K562 (cell line): ENCODE measurements around the gene DBNL. TPM values are rescaled to one million over a fixed set of nuclear protein-coding genes. Genes with fewer than 3 reads are reported as not detected.
"Not testable (repeated sequence)": the region's sequence is repeated elsewhere in the genome, so short reads cannot be mapped to it uniquely, and the experiment has no call there.

Source experiments
- ATAC-seq: fragments of 200-7000 bp; cut with Tn5 transposase; 3 replicates; pipeline ENCODE4 v1.9.1; 2020; ENCODE audit warnings: moderate library complexity
- BruUV-seq: library from RNA; stranded (reverse); fragments of 400-500 nt; replicated peaks from 2 replicates; lab custom pipeline; 2021; lab: Mats Ljungman, UMichigan
- CTCF ChIA-PET: fragments of 300-600 bp; formaldehyde crosslinking; extraction: SDS; loops from one replicate; lab custom pipeline; 2021; ENCODE audit warnings: low intra/inter-chr PET ratio; lab: Yijun Ruan, JAX
- POLR2A ChIA-PET: fragments of 300-600, 350-650 bp; sonication (Branson Sonifier 250); formaldehyde crosslinking; extraction: SDS; loops from one replicate; lab custom pipeline; 2021; ENCODE audit warnings: antibody characterized with exemption, inconsistent platforms; lab: Yijun Ruan, JAX
- DNase-seq, 4 experiments: peaks; one replicate each; pipeline versions ENCODE4 v3.0.0 to v3.0.0-alpha.2; 2011 to 2018; ENCODE audit warnings: low spot score in 3 of 4, mixed read lengths in 3 of 4; ENCODE audit errors: extremely low read depth in 1 of 4
- FAIRE-seq: peaks from 2 replicates; lab custom pipeline; 2011; peaks lifted over from hg19 to GRCh38; lab: Jason Lieb, UNC
- H2AFZ ChIP-seq: 2 replicates; pipeline ENCODE4 v1.6.0; 2011; ENCODE audit warnings: low read depth, low read length, control low read depth, inconsistent platforms
- H3K27ac ChIP-seq: fragments of 200-600 bp; 3 replicates; pipeline ENCODE4 v1.8.0; 2011; ENCODE audit warnings: low read depth, mild to moderate bottlenecking, control low read depth, inconsistent platforms, low read length, moderate library complexity, mixed read lengths; ENCODE audit errors: extremely low read depth
- H3K27me3 ChIP-seq, 2 experiments: fragments of 300-600 bp in 1 of 2; 2 replicates in 1 of 2; 3 replicates in 1 of 2; pipeline versions ENCODE4 v1.6.0 to v1.8.0; 2011; ENCODE audit warnings: inconsistent platforms in 2 of 2, low read length in 2 of 2, mild to moderate bottlenecking in 1 of 2, mixed read lengths in 1 of 2, moderate library complexity in 1 of 2; ENCODE audit not compliant: control insufficient read depth in 2 of 2, insufficient read depth in 2 of 2
- H3K36me3 ChIP-seq: fragments of 300-600 bp; 3 replicates; pipeline ENCODE4 v1.8.0; 2011; ENCODE audit warnings: mild to moderate bottlenecking, low read length, inconsistent platforms; ENCODE audit not compliant: control insufficient read depth, insufficient read depth
- H3K4me1 ChIP-seq, 2 experiments: fragments of 200-600 bp in 1 of 2; replicated peaks in 1 of 2; 2 replicates in 1 of 2; 3 replicates in 1 of 2; pipeline versions ENCODE4 v1.5.1 to v1.8.0; 2011; ENCODE audit warnings: inconsistent platforms in 2 of 2, low read length in 2 of 2, mild to moderate bottlenecking in 1 of 2, mixed read lengths in 1 of 2, moderate library complexity in 1 of 2; ENCODE audit not compliant: control insufficient read depth in 2 of 2, insufficient read depth in 2 of 2
- H3K4me2 ChIP-seq: 2 replicates; pipeline ENCODE4 v1.6.1; 2011; ENCODE audit warnings: low read length, control low read depth, inconsistent platforms, mixed read lengths; ENCODE audit not compliant: insufficient read depth
- H3K4me3 ChIP-seq: fragments of 200-600 bp; sonication (generic), shearing (Covaris generic); 2 replicates; pipeline ENCODE4 v1.5.1; 2016; ENCODE audit warnings: control low read depth, inconsistent platforms
- H3K79me2 ChIP-seq: fragments of 200-600 bp; 3 replicates; pipeline ENCODE4 v1.8.0; 2011; ENCODE audit warnings: low read length, inconsistent platforms; ENCODE audit not compliant: control insufficient read depth, insufficient read depth
- H3K9ac ChIP-seq, 2 experiments: 2 replicates each; pipeline versions ENCODE4 v1.6.0 to v1.6.1; 2011; ENCODE audit warnings: low read depth in 2 of 2, low read length in 2 of 2, control low read depth in 1 of 2, inconsistent platforms in 1 of 2, mild to moderate bottlenecking in 1 of 2, mixed read lengths in 1 of 2; ENCODE audit not compliant: insufficient read depth in 1 of 2
- H3K9me1 ChIP-seq: one replicate; pipeline ENCODE4 v1.6.0; 2011; ENCODE audit warnings: inconsistent platforms, mild to moderate bottlenecking, low read length, moderate library complexity; ENCODE audit not compliant: control insufficient read depth, insufficient read depth
- H3K9me3 ChIP-seq: replicated peaks from 2 replicates; pipeline ENCODE4 v1.5.1; 2011; ENCODE audit warnings: low read depth, low read length, inconsistent platforms; ENCODE audit not compliant: control insufficient read depth, insufficient read depth
- H4K20me1 ChIP-seq: replicated peaks from 2 replicates; pipeline ENCODE4 v1.6.1; 2011; ENCODE audit warnings: low read length, inconsistent platforms, mixed read lengths; ENCODE audit not compliant: control insufficient read depth, insufficient read depth
- CTCF ChIP-seq, 3 experiments: IDR thresholded peaks in 2 of 3; conservative IDR thresholded peaks in 1 of 3; 2 replicates each; pipeline ENCODE4 v1.5.1; 2011 to 2012; ENCODE audit warnings: low read length in 3 of 3, mild to moderate bottlenecking in 3 of 3, control low read depth in 2 of 3, improper control_type of control experiment in 1 of 3, inconsistent platforms in 1 of 3, low read depth in 1 of 3, mixed read lengths in 1 of 3, moderate library complexity in 1 of 3; ENCODE audit not compliant: insufficient read depth in 2 of 3
- E2F6 ChIP-seq, 2 experiments: IDR thresholded peaks; 2 replicates each; pipeline ENCODE4 v1.6.1; 2011; ENCODE audit warnings: borderline replicate concordance in 1 of 2, control low read depth in 1 of 2, low read depth in 1 of 2, low read length in 1 of 2, mild to moderate bottlenecking in 1 of 2, mixed read lengths in 1 of 2, moderate library complexity in 1 of 2; ENCODE audit not compliant: insufficient read depth in 1 of 2, insufficient read length in 1 of 2, poor library complexity in 1 of 2, severe bottlenecking in 1 of 2; ENCODE audit errors: extremely low read depth in 1 of 2
- L3MBTL2 ChIP-seq: fragments of 450-650 bp; IDR thresholded peaks from 2 replicates; pipeline ENCODE4 v1.6.1; 2016; ENCODE audit warnings: mild to moderate bottlenecking, moderate library complexity
- NRF1 ChIP-seq, 2 experiments: fragments of 450-650 bp; IDR thresholded peaks in 1 of 2; conservative IDR thresholded peaks in 1 of 2; 2 replicates each; pipeline ENCODE4 v1.6.1; 2014; ENCODE audit warnings: mild to moderate bottlenecking in 2 of 2
- ZBTB33 ChIP-seq: sonication (generic); formaldehyde crosslinking; IDR thresholded peaks from 2 replicates; pipeline ENCODE4 v1.8.1; 2023; ENCODE audit warnings: mild to moderate bottlenecking, missing genetic modification reagents
- WGBS: fragments of 100-300 bp; shearing (Covaris generic); methylation state at CpG from one replicate; pipeline ENCODE4 v1.1.6; 2016; ENCODE audit warnings: low coverage, mixed read lengths; ENCODE audit not compliant: insufficient coverage; ENCODE audit errors: missing lambda C conversion rate; 5-methylcytosine and 5-hydroxymethylcytosine counted together
- in situ Hi-C: fragments of 300-500 bp; cut with MboI; formaldehyde crosslinking; loops from 4 replicates; pipeline ENCODE4 v1.15.0; 2018; ENCODE audit warnings: inconsistent platforms, mixed read lengths
- intact Hi-C: fragments of 100-400 bp; cut with micrococcal nuclease; formaldehyde crosslinking; loops from 2 replicates; pipeline ENCODE4 v1.14.2; 2022
- polyA plus RNA-seq, 8 experiments: library from polyadenylated mRNA; depleted of rRNA in 4 of 8; stranded (reverse) in 5 of 8; unstranded in 3 of 8; fragments of >200 nt; fragmentation: Nextera tagmentation in 2 of 8; fragmentation: Illumina TruSeq in 1 of 8; extraction: Ambion mirVana in 2 of 8; extraction: Trizol in 1 of 8; gene quantifications; 2 replicates each; pipeline versions ENCODE4 v1.2.1 to v1.2.3, GENCODE V29; 2011 to 2014; ENCODE audit warnings: inconsistent platforms in 1 of 8, missing spikeins in 1 of 8
- total RNA-seq, 7 experiments: library from RNA; depleted of rRNA in 6 of 7; stranded (reverse); fragments of >200 nt in 6 of 7; fragmentation: Illumina TruSeq in 2 of 7; extraction: Trizol in 2 of 7; gene quantifications; 2 replicates each; pipeline versions ENCODE4 v1.2.1 to v1.2.3, GENCODE V29; 2011 to 2021; ENCODE audit warnings: low replicate concordance in 1 of 7

Gene DBNL
- total and polyA plus RNA-seq, 9 of the 15 experiments (the other 6 are each of a cell fraction or from before 2014, with no cell fraction given): 1.9 to 65.1 (median 38.9) TPM

- peak overlapping the region; percentile 55; the same call in 1 of the 2 replicates for H2AFZ ChIP-seq
- CTCF ChIA-PET, H3K4me3 ChIP-seq, H3K27ac ChIP-seq, POLR2A ChIA-PET, H3K4me2 ChIP-seq, H3K9me3 ChIP-seq, H3K27me3 ChIP-seq, H3K36me3 ChIP-seq, ATAC-seq, intact Hi-C loops, BruUV-seq, in situ Hi-C loops, H3K79me2 ChIP-seq, DNase-seq, H3K9me1 ChIP-seq, FAIRE-seq, H4K20me1 ChIP-seq: not testable (repeated sequence)
- WGBS: 37% methylated on average over 13 of the region's 46 CpGs
- peak overlapping the region in 1 of 2 experiments; percentile 35; a peak in 1 of 4 replicates for H3K9ac ChIP-seq
- peaks cover 5 to 45% of the 10 kb centered on the region in 2 experiments; a peak in 4 of 5 replicates for H3K4me1 ChIP-seq
- peak in 1 of 2 experiments; percentile 65 for TF ChIP-seq E2F6 (IDR thresholded peaks at IDR 0.05; ENCODE audit: borderline replicate concordance in 1 of 2, extremely low read depth in 1 of 2, insufficient read depth in 1 of 2, insufficient read length in 1 of 2, low read depth in 1 of 2, low read length in 1 of 2, poor library complexity in 1 of 2, severe bottlenecking in 1 of 2)
- peak; percentile 38; the same call in 1 of the 2 replicates for TF ChIP-seq L3MBTL2
- peak; percentile 44; the same call in 1 of the 2 replicates for TF ChIP-seq ZBTB33 (CRISPR knock-in tag)
- peak; percentile 68 to 70 for TF ChIP-seq NRF1 (conservative IDR thresholded peaks at IDR 0.05 in 1 of 2, IDR thresholded peaks at IDR 0.05 in 1 of 2)
- TF ChIP-seq CTCF (IDR thresholded peaks at IDR 0.05 in 2 of 3, conservative IDR thresholded peaks at IDR 0.05 in 1 of 3; ENCODE audit: insufficient read depth in 2 of 3, low read depth in 1 of 3, low read length in 3 of 3): peak in 1 of 3 experiments; percentile 20; a peak in 1 of 6 replicates
Observed at GRCh38 chr7:44040493-44040891, 4.0 kb upstream of the DBNL start.
